ENCODE data around the gene ASF1B.

ASF1B gene

GRCh38 chr19:14135355-14135754 lies 1.0 kb downstream of the ASF1B start:
- DNase-seq, result no peak

- peak; percentile 44 for DNase-seq
Measured at GRCh38 chr19:14127929-14128509, 8.4 kb downstream of the ASF1B start.

- DNase-seq, result peak; percentile 64
Measured at GRCh38 chr19:14127176-14127575, 9.2 kb downstream of the ASF1B start.

GRCh38 chr19:14122924-14123323 lies 13.5 kb downstream of the ASF1B start:
- no peak for DNase-seq

GRCh38 chr19:14120497-14120780 lies 15.9 kb downstream of the ASF1B start:
- no peak for DNase-seq

- no peak for DNase-seq
Measured at GRCh38 chr19:14119644-14120496, 16.5 kb downstream of the ASF1B start.

GRCh38 chr19:14119146-14119545 lies 17.2 kb downstream of the ASF1B start:
- no peak for DNase-seq

- DNase-seq, result peak; percentile 87
Measured at GRCh38 chr19:14118165-14119051, 18.0 kb downstream of the ASF1B start.

- peak; percentile 99 for DNase-seq
Measured at GRCh38 chr19:14117668-14118164, 18.7 kb downstream of the ASF1B start, which contains the start of gene PRKACA. PRKACA (minus strand) TSS chr19:14117762; CDS start chr19:14117547, 215 bp downstream.

- DNase-seq, result no peak
Measured at GRCh38 chr19:14116918-14117578, 19.3 kb downstream of the ASF1B start.

GRCh38 chr19:14116525-14116917 lies 19.9 kb downstream of the ASF1B start:
- DNase-seq, result no peak

- no peak for DNase-seq
Measured at GRCh38 chr19:14115756-14116155, 20.6 kb downstream of the ASF1B start.

GRCh38 chr19:14114854-14115253 lies 21.5 kb downstream of the ASF1B start:
- peak; percentile 71 for DNase-seq

GRCh38 chr19:14114439-14114838 lies 21.9 kb downstream of the ASF1B start:
- no peak for DNase-seq

GRCh38 chr19:14113762-14114414 lies 22.5 kb downstream of the ASF1B start:
- DNase-seq, result peak; percentile 55

- no peak for DNase-seq
Measured at GRCh38 chr19:14112809-14113385, 23.5 kb downstream of the ASF1B start.

- no peak for DNase-seq
Measured at GRCh38 chr19:14112051-14112808, 24.2 kb downstream of the ASF1B start.

GRCh38 chr19:14111486-14111885 lies 24.9 kb downstream of the ASF1B start:
- DNase-seq, result no peak

- no peak for DNase-seq
Measured at GRCh38 chr19:14110650-14111049, 25.7 kb downstream of the ASF1B start.

GRCh38 chr19:14107581-14108461 lies 28.6 kb downstream of the ASF1B start:
- DNase-seq, result no peak

All from CD4-positive, alpha-beta T cell treated with Interleukin-15 for 1 hour (primary cell).